GM20000 (cell line): Measurements from ENCODE around the gene ZNF19.

Experiments used
- DNase-seq: peaks from one replicate; pipeline ENCODE4 v3.0.0; 2012; ENCODE audit warnings: low spot score
- CTCF ChIP-seq: IDR thresholded peaks from 2 replicates; pipeline ENCODE4 v1.5.1; 2012; ENCODE audit warnings: mild to moderate bottlenecking, control low read depth; ENCODE audit errors: extremely low read depth, missing control alignments

ZNF19 gene

GRCh38 chr16:71501547-71501946 is 12.4 kb upstream of the ZNF19 start:
- TF ChIP-seq CTCF = no peak
- no peak for DNase-seq

- no peak for TF ChIP-seq CTCF
- no peak for DNase-seq
These were observed 11.8 kb upstream of the ZNF19 start for GRCh38 chr16:71500964-71501363.

- peak; percentile 70 for TF ChIP-seq CTCF
- peak; percentile 73 for DNase-seq
These were observed 10.7 kb upstream of the ZNF19 start for GRCh38 chr16:71499775-71500364.

GRCh38 chr16:71498031-71498430 is 8.9 kb upstream of the ZNF19 start:
- DNase-seq = no peak
- no peak for TF ChIP-seq CTCF

- no peak for TF ChIP-seq CTCF
- DNase-seq = no peak
These were observed 4.1 kb upstream of the ZNF19 start for GRCh38 chr16:71493213-71493612.

- no peak for DNase-seq
- TF ChIP-seq CTCF = no peak
These were observed 3.7 kb upstream of the ZNF19 start for GRCh38 chr16:71492786-71493185.

- DNase-seq = no peak
These were observed 1.9 kb upstream of the ZNF19 start for GRCh38 chr16:71491054-71491453.

More at GRCh38 chr16:71491054-71491453, 1.9 kb upstream of the ZNF19 start:
- TF ChIP-seq CTCF = no peak
